IPS-18c (cell line): Measurements from ENCODE around the gene ART1.
A peak's percentile ranks its signal among the peaks of the same experiment; 100 is the strongest.
"Not testable (repeated sequence)": the region's sequence is repeated elsewhere in the genome, so short reads cannot be mapped to it uniquely, and the experiment has no call there.

Source experiments
- H3K4me3 ChIP-seq: 2 replicates; pipeline ENCODE4 v1.7.0; 2013; ENCODE audit warnings: low read depth, mild to moderate bottlenecking, low read length, moderate library complexity; ENCODE audit not compliant: insufficient read depth
- H3K9me3 ChIP-seq: one replicate; pipeline ENCODE4 v1.6.1; 2013; ENCODE audit warnings: mild to moderate bottlenecking, low read length, moderate library complexity; ENCODE audit not compliant: control insufficient read depth, insufficient read depth

The ART1 gene

DNA sequence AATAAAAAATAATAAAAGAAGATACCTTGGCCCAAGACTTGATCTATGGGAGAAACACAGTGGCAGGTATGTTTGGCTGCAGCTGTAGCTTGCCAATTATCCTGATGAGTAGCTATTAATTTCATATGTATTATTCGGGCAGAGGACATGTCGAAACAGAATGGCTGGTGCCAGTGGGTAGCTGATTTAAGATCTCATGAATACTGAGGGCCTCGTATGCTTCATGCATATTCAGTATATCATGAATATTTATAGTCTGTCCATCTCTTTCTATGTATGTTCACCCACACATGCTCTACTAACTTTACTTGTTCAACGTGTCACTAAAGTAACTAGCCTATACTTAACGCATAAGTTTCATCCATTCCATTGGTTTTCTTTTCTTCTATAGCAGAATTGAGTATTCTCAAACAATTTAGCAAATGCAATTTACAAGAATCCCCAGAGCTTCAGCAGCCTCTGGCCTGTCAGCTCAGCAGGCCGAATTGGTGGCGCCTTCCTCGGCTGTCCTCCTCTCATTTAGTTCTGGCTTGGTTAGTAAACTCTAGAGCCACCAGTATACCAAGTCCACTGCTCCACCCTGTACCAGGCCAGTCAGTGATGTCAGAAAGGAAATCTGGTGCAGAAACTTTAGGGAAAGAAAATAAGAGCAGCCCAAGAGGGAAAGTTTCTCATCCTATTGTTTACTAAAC lies 21.0 kb upstream of the ART1 start:
- no peak overlapping the region for H3K4me3 ChIP-seq
- no peaks in the 10 kb centered on the region for H3K9me3 ChIP-seq

DNA sequence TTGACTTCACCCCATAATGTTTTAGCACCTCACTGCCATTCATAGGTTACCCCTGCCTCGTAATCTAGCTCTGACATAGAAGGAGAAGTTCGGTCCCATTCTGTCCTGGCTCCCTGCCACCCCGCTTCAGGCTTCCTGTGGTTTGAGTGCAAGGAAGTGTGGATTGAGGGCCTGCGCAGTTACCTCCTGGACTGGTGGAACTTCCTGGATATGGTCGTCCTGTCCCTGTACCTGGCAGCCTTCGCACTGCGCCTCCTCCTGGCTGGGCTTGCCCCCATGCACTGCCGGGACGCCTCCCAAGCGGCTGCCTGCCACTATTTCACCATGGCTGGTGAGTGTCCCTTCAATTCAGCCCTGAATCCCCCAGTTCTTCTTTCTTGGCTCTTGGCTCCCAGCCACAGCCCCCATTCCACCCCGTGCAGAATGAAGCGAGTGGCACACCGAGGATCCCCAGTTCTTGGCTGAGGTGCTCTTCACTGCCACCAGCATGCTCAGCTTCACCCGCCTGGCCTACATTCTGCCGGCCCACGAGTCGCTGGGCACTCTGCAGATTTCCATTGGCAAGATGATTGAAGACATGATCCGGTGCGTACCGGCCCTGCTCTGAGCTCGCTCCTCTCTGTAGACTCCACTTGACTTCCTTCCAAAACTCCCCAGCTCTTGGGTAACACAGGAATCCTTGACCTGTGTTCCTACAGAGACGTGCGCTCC lies 18.5 kb upstream of the ART1 start:
- no peak overlapping the region for H3K4me3 ChIP-seq
- H3K9me3 ChIP-seq, result no peaks in the 10 kb centered on the region

DNA sequence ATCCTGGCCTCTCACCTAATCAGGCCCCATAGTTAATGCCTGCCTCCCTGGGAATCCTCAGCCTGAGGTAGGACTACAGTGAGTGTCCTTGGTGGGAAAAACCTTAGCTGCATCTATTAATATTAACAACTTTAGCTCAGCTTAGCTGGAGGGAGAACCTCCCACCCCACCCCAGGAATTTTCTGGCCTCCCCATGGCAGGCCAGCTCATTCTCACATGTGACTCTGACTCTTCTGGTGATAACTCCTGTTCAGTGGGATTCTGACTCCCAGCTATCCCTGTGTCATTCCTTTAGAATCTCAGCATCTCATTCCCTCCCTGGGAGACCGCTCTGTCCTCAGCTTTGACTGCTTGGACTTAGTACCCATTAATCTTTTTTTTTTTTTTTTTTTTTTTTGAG lies 17.6 kb upstream of the ART1 start:
- H3K4me3 ChIP-seq, result no peak overlapping the region
- H3K9me3 ChIP-seq, result no peaks in the 10 kb centered on the region

DNA sequence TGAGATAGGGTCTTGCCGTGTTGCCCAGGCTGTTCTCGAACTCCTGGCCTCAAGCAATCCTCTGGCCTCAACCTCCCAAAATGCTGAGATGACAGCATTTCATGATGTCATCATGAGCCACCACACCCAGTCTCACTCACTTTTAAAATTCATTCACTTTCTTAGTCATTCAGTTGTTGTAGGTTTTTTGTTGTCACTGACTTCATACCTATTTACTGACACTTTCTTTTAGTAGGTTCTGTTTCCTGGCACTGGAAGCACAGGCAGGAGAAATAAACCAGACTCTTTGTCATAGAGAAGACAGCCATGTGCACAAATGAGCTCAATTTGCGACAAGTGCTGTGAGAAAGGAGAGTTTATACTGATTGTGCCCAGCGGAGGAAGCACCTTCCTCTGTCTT lies 13.6 kb upstream of the ART1 start:
- H3K4me3 ChIP-seq, result no peak overlapping the region
- no peaks in the 10 kb centered on the region for H3K9me3 ChIP-seq

DNA sequence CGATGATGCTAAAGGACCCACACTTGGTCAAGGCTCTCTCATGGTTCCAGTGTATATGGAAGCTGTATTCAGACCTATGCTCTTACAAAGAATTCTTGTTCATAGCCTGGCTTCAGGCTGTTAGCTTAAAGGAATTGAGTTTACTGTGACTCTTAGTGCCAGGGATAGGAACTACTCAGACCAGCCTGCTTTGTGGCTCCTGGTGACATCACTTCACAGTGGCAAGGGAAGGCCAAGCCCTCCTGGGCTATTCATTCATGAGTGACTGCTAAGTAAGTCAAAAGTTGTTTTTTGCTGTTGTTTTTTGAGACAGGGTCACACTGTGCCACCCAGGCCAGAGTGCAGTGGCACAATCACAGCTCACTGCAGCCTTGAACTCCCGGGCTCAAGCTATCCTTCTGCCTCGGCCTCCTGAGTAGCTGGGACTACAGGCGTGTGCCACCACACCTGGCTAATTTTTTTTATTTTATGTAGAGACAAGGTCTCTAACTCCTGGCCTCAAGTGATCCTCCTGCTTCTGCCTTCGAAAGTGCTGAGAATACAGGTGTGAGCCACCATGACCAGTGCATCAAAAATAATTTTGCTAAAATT lies 12.8 kb upstream of the ART1 start:
- no peaks in the 10 kb centered on the region for H3K9me3 ChIP-seq
- H3K4me3 ChIP-seq, result no peak overlapping the region

DNA sequence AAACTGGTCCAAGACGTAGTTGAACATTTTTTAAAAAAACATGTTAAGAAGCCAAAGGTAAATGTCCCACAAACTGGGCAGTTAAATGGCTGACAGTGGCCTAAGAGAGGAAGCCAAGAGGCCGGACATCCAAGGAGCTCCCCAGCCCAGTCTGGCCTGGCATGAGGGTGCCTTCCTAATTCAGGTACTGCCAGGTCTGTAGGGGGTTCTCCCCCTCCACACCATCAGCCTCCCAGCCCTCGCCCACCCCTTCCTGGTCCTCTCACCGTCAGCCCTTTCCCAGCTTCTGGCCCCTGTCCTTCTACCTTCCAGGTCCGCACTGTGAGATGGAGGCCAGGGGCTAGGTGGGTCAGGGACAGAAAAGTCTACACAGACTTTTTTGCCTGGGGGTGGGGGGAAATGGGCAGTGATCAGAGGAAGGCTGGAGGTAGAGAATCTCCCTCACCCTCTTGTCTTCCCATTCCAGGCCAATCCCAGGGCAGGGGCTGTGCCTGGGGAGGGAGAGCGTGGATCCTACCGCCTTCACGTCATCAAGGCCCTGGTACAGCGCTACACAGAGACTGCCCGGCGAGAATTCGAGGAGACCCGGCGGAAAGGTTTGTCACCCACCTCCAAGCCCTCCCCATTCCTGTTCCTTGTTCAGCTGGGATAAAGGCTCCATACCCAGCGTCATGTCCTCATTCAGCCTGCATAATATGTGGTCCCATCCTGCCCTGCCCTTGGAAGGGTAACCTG lies 9.1 kb upstream of the ART1 start:
- Histone ChIP-seq H3K9me3 (no peaks in the 10 kb centered on the region), H3K4me3 (no peak overlapping the region)

DNA sequence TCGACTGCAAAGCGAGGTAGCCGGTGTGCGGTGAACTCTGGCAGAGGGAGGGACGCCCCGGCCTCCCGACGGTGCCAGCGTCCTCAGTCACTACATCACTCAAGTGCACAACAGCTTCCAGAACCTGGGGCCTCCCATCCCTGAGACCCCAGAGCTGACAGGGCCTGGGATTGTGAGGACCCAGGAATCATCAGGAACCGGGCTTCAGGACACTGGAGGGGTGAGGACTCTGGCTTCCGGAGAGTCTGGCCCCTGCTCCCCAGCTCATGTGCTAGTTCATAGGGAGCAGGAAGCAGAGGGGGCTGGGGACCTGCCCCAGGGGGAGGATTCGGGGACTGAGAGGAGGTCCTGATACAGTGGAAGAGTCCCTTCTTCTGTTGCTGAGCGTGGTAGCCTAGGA lies 7.7 kb upstream of the ART1 start:
- Histone ChIP-seq H3K4me3 (no peak overlapping the region), H3K9me3 (no peaks in the 10 kb centered on the region)

DNA sequence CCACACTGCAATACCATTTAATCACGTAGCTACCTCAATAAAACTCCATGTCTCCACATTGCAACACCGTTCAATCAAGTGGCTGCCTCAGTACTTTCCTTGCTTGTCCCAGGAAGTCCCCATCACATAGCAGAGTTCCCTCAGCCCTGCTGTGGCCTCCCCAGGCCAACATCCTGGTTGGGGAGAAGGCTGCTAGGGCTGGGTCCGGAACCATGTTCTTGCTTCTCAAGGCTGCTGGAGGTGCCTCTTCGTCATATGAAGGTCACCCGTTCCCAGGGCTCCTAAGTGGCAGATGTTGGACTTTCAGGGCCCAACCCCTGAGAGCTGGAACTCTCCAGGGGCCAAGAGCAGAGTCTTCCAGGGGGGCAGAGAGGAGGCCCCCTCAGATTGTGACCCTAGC lies 6.4 kb upstream of the ART1 start:
- Histone ChIP-seq H3K4me3 (no peak overlapping the region), H3K9me3 (no peaks in the 10 kb centered on the region)

DNA sequence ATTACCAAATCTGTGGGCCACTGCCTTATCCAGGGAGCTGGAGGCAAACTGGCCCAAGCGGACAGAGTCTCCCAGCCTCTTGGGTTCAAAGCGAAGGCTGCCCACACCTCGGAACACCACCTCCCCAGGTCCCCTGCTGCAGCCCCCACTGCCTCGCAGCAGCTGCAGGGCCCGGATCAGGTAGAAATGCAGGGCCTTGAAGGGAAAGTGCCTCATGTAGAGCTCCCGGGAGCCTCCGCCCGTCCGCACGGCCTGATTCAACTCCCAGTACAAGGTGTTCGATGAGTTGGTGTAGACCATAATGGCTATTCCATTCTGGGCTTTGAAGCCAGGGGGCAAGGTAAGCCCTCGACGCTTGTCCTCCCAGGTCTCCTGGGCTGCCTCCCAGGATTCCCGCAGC lies 5.1 kb upstream of the ART1 start:
- Histone ChIP-seq H3K9me3 (no peaks in the 10 kb centered on the region), H3K4me3 (no peak overlapping the region)

DNA sequence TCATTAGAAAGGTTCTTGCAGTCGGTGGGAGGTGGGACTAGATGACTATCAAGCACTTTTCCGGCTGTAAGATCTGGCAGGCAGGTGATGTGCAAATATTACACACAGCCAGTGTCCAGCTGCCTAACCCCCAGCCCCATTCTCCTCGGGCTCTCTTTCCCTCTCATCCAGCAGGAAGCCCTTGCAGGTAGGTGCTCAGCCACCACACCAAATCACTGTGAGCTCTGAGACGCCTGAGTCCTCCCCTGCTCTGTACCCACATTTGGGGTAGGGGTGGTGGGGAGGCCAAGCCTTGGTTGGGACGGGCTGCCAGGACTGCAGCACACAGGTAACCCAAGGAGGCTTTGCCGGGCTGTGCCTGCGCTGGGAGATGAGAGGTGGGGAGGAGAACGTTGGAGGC lies 3.7 kb upstream of the ART1 start:
- Histone ChIP-seq H3K4me3 (peak overlapping the region; percentile 73; the same call in 1 of the 2 replicates), H3K9me3 (no peaks in the 10 kb centered on the region)

DNA sequence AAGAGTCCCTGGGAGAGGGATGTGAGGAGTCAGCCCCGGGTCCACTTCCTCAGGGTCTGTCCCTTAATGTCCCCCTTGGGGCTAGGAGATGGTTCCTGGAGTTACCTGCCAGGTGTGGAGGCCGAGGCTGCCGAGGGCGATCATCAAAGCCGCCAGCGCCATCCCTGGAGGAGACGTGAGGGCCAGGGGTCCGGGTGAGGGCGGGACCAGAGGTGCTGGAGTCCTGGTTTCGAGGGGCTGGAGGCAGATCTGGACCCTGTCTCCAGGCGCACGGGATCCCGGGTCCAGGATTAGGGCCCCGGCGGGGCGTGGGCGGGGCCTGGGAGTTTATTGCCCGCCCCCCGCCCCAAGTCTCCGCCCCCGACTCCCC lies 3.2 kb upstream of the ART1 start, which contains the start of gene ART5:
Gene ART5 (minus strand): TSS at position 292 of the 370 bp plus-strand sequence. CDS start 130 bp downstream, at position 162.
- Histone ChIP-seq H3K4me3 (peak within 1 kb of the TSS; percentile 73), H3K9me3 (no peaks in the 10 kb centered on the region)

DNA sequence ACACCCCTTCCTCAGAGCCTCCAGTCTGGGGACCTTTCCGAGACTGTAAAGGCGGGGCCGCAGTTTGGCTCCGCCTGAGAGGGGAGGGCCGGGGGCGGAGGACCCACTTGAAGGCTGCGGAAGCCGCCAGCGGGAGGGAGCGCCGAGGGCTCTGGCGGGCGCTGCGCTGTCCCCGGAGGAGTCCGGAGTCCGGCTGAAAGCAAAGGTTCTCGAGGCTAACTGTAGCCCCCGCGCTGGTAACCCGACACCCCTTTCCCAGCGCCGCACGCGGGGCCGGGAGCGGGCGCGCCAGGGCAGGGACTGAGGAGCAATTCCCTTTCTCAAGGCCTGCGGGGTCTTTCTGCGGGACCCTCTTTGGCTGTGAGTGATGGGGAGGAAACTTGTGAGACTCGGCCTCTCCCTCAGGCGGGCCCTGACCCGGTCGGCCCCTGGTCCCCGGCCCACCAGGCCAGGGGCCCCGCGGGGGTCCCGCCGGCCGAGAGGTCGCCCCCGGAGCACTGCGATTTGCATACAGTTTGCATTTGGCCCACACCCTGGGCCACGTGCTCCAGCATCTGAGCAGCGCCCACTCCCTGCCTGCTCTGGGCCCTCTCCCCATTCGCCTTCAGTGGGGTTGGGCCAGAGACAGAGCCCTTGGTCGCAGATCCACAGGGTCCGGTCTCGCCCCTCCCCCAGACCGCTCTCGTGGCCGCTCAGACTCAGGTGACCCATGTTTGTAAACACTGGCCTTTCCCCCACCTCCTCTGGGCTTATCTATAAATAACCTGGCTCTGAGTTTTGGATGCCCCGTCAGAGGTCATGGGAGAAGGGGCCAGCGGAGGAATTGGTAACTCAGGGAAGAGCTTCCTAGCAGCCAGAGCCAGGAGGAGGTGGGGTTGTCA lies 2.6 kb upstream of the ART1 start:
- peak overlapping the region; percentile 62 for H3K4me3 ChIP-seq
- no peaks in the 10 kb centered on the region for H3K9me3 ChIP-seq

DNA sequence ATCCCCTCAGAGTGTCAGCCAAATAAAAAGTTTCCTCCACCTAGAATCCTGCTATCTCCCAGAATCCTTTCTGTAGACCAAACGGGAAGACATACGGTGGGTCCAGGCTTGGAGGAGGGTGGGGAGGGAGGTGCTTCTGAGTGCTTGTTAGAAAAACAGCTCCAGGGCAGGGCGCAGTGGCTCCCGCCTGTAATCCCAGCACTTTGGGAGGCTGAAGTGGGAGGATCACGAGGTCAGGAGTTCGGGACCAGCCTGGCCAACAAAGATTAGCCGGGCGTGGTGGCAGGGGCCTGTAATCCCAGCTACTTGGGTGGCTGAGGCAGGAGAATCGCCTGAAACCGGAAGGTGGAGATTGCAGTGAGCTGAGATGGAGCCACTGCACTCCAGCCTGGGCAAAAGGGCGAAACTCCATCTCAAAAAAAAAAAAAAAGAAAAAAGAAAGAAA lies 1.8 kb upstream of the ART1 start:
- H3K9me3 ChIP-seq, result not testable (repeated sequence)
- H3K4me3 ChIP-seq, result peak overlapping the region; percentile 62; the same call in 1 of the 2 replicates

DNA sequence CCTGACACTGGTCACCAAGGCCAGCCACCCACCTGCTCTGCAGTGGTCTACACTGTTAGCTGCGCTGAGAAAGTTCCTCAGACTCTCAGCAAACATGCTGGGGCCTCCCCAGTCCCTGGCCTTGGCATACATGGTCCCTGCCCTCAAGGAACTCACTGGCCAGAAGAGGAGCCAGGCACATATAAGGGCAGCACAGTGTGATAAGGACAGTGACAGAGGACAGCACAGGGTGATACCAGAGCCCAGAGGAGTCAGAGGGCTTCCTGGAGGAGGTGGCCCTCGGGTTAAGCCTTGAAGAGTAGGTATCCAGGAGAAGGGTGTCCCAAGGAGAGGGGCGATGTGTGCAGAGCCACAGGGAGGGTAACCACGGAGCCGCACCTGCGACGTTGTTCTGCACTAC lies 624 bp downstream of the ART1 start:
- Histone ChIP-seq H3K4me3 (no peak overlapping the region), H3K9me3 (no peaks in the 10 kb centered on the region)

DNA sequence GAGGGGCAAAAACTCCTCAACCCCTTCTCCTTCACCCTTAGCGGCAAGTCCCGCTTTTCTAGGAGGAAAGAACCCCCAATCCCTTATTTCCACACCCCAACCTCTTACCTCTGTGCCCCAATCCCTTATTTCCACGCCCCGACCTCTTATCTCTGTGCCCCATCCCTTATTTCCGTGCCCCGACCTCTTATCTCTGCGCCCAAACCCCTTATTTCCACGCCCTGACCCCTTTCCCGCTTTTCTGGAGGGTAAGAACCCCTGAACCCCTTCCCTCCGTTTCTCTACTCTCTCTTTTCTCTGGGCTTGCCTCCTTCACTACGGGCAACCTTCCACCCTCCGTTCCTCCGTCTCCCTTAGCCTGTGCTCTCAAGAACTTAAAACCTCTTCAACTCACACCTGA lies 3.9 kb downstream of the ART1 start:
- not testable (repeated sequence) for H3K9me3 ChIP-seq, H3K4me3 ChIP-seq

DNA sequence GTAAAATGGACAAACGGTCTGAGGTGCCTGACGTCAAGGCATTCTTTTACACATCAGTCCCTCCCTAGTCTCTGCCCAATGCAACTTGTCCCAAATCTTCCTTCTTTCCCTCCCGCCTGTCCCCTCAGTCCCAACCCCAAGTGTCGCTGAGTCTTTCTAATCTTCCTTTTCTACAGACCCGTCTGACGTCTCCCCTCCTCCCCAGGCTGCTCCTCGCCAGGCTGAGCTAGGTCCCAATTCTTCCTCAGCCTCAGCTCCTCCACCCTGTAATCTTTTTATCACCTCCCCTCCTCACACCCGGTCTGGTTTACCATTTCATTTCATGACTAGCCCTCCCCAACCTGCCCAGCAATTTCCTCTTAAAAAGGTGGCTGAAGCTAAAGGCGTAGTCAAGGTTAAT lies 4.4 kb downstream of the ART1 start:
- not testable (repeated sequence) for H3K4me3 ChIP-seq, H3K9me3 ChIP-seq

DNA sequence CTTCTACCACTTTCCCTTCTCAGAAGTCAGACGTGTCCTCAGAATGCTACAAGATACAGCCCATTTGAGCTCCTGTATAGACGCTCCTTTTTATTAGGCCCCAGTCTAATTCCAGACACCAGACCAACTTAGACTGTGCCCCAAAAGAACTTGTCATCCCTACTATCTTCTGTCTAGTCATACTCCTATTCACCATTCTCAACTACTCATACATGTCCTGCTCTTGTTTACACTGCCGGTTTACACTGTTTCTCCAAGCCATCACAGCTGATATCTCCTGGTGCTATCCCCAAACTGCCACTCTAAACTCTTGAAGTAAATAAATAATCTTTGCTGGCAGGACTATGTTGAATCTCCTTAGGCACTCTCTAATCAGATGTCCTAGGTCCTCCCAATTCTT lies 7.6 kb downstream of the ART1 start:
- H3K4me3 ChIP-seq, H3K9me3 ChIP-seq: not testable (repeated sequence)
